ENCODE measurements around the gene ESRRB. TPM values are rescaled to one million over a fixed set of nuclear protein-coding genes. Genes with fewer than 3 reads are reported as not detected.

ESRRB gene
- total RNA-seq, 4 donors from 2014 or later, result 0.27 TPM; not detected in 3

DNA sequence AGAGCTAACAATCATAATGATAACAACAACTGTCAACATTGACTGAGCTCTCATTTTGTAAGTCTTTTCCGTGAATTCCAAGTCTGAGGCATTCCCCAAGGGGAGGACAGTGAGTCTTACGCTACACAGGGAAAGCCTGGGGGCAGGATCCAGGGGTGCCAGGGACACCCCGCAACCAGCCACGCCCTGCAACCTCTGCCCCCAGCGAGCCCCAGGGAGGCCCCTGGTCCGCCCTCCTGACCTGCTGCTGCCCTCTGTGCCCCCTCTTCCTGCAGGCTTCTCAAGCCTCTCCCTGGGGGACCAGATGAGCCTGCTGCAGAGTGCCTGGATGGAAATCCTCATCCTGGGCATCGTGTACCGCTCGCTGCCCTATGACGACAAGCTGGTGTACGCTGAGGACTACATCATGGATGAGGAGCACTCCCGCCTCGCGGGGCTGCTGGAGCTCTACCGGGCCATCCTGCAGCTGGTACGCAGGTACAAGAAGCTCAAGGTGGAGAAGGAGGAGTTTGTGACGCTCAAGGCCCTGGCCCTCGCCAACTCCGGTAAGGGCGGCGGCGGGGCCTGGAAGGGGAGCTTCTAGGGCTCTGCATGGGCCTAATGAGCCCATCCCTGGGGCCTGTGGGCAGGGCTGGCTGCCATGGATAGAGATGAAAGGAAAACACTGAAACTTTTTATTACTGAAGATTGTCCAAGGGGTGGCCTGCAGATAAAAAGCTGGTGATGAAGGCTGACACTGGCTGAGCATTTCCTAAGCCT is 115.4 kb downstream of the ESRRB start:
- no peak for TF ChIP-seq POLR2AphosphoS5 (IDR thresholded peaks at IDR 0.05)
- TF ChIP-seq POLR2A (IDR thresholded peaks at IDR 0.05), result no peak
- TF ChIP-seq, protein P1, sequence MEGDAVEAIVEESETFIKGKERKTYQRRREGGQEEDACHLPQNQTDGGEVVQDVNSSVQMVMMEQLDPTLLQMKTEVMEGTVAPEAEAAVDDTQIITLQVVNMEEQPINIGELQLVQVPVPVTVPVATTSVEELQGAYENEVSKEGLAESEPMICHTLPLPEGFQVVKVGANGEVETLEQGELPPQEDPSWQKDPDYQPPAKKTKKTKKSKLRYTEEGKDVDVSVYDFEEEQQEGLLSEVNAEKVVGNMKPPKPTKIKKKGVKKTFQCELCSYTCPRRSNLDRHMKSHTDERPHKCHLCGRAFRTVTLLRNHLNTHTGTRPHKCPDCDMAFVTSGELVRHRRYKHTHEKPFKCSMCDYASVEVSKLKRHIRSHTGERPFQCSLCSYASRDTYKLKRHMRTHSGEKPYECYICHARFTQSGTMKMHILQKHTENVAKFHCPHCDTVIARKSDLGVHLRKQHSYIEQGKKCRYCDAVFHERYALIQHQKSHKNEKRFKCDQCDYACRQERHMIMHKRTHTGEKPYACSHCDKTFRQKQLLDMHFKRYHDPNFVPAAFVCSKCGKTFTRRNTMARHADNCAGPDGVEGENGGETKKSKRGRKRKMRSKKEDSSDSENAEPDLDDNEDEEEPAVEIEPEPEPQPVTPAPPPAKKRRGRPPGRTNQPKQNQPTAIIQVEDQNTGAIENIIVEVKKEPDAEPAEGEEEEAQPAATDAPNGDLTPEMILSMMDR (IDR thresholded peaks at IDR 0.05), result no peak
- TF ChIP-seq EP300 (IDR thresholded peaks at IDR 0.05; ENCODE audit: low read depth), result no peak
- no peak overlapping the region for H3K27ac ChIP-seq
- H3K36me3 ChIP-seq, result no peaks in the 10 kb centered on the region
- no peaks in the 10 kb centered on the region for H3K9me3 ChIP-seq
- WGBS, 2 donors (ENCODE audit: low coverage in 1 of 2), result 85% methylated on average over 21 of the region's 22 CpGs; no CpG with 5 or more reads in 1 of the 2 donors
- H3K4me3 ChIP-seq, result no peak overlapping the region
- H3K27me3 ChIP-seq, result no peaks in the 10 kb centered on the region
- in situ Hi-C loops (cut with MboI; ENCODE audit: low pct_ligation_motif_present in 1 of 4, low pct_unique_long_range_greater_than_20kb in 1 of 4, low sequenced_read_pairs in 3 of 4), result no loop called here
- no peak for DNase-seq
- H3K4me1 ChIP-seq, result no peaks in the 10 kb centered on the region
- intact Hi-C loops (cut with DNase I; ENCODE audit: low total_unique reads), result no loop called here

DNA sequence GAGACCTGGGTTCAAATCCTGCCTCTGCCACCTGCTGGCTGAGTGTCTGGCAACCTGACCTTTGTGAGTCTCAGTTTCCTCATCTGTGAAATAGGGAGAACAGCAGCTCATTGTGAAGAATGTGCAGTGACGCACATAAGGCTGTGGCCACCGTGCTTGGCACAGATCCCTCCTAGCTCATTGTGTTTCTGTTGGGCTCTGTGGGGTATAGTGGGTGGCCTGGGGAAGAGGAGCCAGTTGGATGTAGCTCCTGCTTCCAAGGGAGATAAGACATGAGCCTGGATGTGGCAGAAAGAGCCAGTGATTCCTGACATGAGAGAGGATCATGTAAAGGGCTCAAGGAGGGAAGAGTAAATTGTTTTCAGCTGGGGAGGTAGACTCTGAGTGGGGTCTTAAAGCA is 120.0 kb downstream of the ESRRB start:
- H3K9me3 ChIP-seq, result no peaks in the 10 kb centered on the region
- DNase-seq, result no peak
- no peaks in the 10 kb centered on the region for H3K36me3 ChIP-seq
- H3K4me3 ChIP-seq, result no peak overlapping the region
- intact Hi-C loops (cut with DNase I; ENCODE audit: low total_unique reads), result no loop called here
- no peaks in the 10 kb centered on the region for H3K4me1 ChIP-seq
- TF ChIP-seq POLR2A (IDR thresholded peaks at IDR 0.05) (no peak), EP300 (IDR thresholded peaks at IDR 0.05; ENCODE audit: low read depth) (no peak), POLR2AphosphoS5 (IDR thresholded peaks at IDR 0.05) (no peak)
- TF ChIP-seq, protein P1 (IDR thresholded peaks at IDR 0.05), result no peak
- WGBS, 2 donors (ENCODE audit: low coverage in 1 of 2), result 59% methylated on average over 2 of the region's 2 CpGs; no CpG with 5 or more reads in 1 of the 2 donors
- H3K27ac ChIP-seq, result no peak overlapping the region
- in situ Hi-C loops (cut with MboI; ENCODE audit: low pct_ligation_motif_present in 1 of 4, low pct_unique_long_range_greater_than_20kb in 1 of 4, low sequenced_read_pairs in 3 of 4), result no loop called here
- no peaks in the 10 kb centered on the region for H3K27me3 ChIP-seq

DNA sequence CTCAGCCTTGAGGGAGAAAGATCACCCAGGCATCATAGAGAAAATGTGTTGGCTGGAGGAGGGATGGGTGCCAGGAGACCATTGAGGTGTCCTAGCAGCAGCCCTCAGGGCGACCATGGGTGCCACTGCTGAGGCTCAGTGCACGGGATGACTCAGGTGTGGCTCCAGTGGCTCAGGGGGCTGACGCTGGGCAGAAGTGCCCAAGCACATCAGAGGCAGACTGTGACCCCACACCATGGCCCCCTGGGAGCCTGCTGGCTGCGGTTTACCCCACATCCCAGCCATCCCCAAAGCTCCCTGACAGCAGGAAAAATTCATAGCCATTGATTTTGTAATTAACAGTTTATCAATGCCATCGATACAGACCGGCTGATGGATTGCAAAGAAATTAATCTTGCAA is 120.7 kb downstream of the ESRRB start:
- no peak for TF ChIP-seq EP300 (IDR thresholded peaks at IDR 0.05; ENCODE audit: low read depth)

DNA sequence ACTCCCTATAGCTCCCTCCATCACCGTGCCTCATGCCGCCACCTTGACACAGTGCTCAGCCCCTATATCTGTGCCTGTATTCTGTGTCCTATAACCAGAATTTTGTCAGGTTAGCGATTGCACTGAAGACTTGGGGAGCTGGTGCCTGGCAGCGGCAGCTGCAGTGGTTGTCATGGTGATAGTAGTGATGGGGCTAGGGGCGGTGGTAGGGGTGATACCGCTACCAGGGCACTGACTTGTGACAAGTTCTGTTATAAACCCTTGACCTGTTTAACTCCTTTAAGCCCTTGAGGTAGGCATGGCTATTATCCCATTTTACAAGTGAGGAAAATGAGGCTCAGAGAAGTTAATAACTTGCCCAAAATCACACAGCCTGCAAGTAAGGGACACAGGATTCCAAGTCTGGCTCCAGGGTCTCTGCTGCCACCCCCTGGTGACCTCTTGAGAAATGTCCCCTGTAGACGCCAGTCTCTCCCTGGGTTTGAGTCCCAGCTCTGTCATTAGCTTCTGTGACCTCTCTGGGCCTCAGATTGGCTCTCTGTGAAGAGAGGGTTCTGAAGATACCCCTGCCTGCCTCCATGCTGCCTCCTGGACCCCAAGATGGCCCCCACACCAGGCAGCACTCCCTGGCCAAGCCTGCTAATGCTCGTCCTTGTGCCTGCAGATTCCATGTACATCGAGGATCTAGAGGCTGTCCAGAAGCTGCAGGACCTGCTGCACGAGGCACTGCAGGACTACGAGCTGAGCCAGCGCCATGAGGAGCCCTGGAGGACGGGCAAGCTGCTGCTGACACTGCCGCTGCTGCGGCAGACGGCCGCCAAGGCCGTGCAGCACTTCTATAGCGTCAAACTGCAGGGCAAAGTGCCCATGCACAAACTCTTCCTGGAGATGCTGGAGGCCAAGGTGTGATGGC is 121.9 kb downstream of the ESRRB start:
- intact Hi-C loops (cut with DNase I; ENCODE audit: low total_unique reads) (no loop called here), in situ Hi-C loops (cut with MboI; ENCODE audit: low pct_ligation_motif_present in 1 of 4, low pct_unique_long_range_greater_than_20kb in 1 of 4, low sequenced_read_pairs in 3 of 4) (no loop called here)
- Histone ChIP-seq H3K4me3 (no peak overlapping the region), H3K27ac (no peak overlapping the region), H3K9me3 (no peaks in the 10 kb centered on the region), H3K27me3 (no peaks in the 10 kb centered on the region), H3K4me1 (no peaks in the 10 kb centered on the region), H3K36me3 (no peaks in the 10 kb centered on the region)
- 74% methylated on average over 14 of the region's 19 CpGs; no CpG with 5 or more reads in 1 of the 2 donors for WGBS, 2 donors (ENCODE audit: low coverage in 1 of 2)
- no peak for TF ChIP-seq POLR2AphosphoS5 (IDR thresholded peaks at IDR 0.05)
- TF ChIP-seq, protein P1 (IDR thresholded peaks at IDR 0.05), result no peak
- TF ChIP-seq EP300 (IDR thresholded peaks at IDR 0.05; ENCODE audit: low read depth), result no peak
- no peak for TF ChIP-seq POLR2A (IDR thresholded peaks at IDR 0.05)
- no peak for DNase-seq

More for the DNA sequence above, 120.7 kb downstream of the ESRRB start:
- Histone ChIP-seq H3K4me3 (no peak overlapping the region), H3K36me3 (no peaks in the 10 kb centered on the region), H3K27me3 (no peaks in the 10 kb centered on the region), H3K9me3 (no peaks in the 10 kb centered on the region), H3K27ac (no peak overlapping the region), H3K4me1 (no peaks in the 10 kb centered on the region)
- DNase-seq, result no peak
- WGBS, 2 donors (ENCODE audit: low coverage in 1 of 2), result 68% methylated on average over 6 of the region's 6 CpGs; no CpG with 5 or more reads in 1 of the 2 donors
- intact Hi-C loops (cut with DNase I; ENCODE audit: low total_unique reads), result no loop called here
- in situ Hi-C loops (cut with MboI; ENCODE audit: low pct_ligation_motif_present in 1 of 4, low pct_unique_long_range_greater_than_20kb in 1 of 4, low sequenced_read_pairs in 3 of 4), result no loop called here

Data from transverse colon (tissue), 4 donors.